HPDE6-E6E7 (cell line): ENCODE data around the gene COX5A.

Source experiments
- DNase-seq: peaks from one replicate; pipeline ENCODE4 v3.0.0; 2011; ENCODE audit warnings: missing footprints; ENCODE audit errors: extremely low spot score

The COX5A gene

DNA sequence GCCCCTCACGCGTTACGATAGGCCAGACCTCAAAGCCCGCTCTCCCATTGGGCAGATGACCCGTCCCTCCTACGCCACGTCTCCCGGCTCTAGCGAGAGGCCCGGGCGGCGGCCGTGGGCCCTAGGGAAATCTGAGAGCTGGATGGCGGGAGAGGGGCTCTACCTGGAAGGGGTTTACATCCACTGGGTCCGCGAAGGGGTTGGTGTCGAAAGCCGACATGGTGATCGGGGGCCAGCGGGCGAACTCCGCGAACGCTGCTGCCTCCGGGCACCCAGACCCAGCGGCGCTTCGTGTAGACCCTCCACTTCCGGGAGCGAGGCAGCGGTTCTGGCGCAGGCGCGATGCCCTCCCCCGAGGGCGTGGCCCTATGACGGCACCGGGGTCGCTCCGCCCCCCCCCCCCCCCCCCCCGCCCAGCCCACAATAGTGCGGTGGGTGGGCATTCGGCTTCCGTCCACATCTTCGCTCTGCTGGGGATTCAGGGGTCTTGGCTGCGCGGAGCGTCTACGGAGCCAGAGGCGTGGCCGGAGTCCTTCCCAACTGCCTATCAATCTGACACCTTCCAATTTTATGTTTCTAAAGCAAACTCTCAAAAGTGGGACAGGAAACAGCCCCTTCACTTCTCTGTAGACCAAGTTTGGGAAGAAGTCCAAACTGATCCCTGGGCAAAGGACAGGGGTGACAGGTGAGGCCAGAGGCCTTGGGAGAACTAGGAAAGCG is 64.7 kb downstream of the COX5A start, which contains the start of gene SCAMP2:
Gene SCAMP2, minus strand, starts transcription at position 330 of the 720 bp plus-strand sequence. Its CDS starts 110 bp downstream, at position 220.
- DNase-seq: peak; percentile 95

DNA sequence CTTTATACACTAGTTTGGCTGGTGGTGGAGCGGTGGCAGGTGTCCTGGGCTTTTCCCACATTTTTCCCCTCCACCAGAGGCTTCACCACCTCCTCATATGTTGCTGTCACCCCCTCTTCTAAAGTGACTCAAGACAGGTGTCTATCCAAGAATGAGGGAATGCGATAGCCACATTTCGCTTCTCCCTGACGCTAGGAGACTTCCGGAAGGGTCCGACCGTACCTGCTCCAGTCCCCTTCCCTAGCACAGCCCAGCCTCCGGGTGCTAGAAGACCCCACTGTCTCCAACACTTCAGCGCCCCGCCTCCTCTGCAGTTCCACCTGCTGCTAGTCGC is 65.2 kb downstream of the COX5A start:
- no peak for DNase-seq

DNA sequence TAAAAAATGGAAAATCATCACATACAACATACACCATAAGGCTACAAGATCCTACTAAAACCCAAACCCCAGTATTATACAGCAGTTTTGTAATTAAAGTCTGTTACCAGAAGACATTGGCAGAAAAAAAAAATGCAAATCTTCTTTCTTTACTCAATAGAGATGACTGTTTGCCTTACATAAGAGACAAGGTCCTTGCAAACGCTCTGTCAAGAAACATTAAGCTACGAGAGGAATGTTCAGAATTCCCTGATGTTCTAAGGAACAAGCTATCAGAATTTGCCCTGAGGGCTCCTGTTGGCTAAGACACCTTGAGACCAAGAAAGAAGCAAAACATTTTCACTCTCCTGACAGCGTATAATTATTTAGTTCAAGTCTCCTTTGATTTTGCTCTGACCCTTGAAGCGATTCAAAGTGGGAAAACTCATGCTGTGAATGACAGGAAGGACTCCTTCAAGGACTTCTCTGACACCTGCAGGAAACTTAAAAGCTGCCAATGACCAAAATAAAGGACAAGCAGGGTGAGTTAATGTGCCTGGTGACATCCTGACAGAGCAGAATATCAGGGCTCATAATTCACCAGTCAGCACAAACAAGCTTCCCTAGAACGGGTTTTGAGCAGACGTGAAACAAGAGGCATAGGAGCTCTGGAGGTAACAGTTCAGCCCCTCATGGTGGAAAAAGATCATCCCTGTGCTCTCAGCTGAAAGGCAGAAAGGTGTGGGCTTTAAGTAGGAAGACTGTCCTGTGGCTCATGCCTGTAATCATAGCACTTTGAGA is 67.2 kb downstream of the COX5A start:
- DNase-seq: no peak
